WTC11 (cell line): ENCODE measurements around the gene CSNK1G1. TPM values are rescaled to one million over a fixed set of nuclear protein-coding genes. Genes with fewer than 3 reads are reported as not detected.
"Not testable (repeated sequence)": the region's sequence is repeated elsewhere in the genome, so short reads cannot be mapped to it uniquely, and the experiment has no call there.

Experiments used
- ATAC-seq: fragments of 200-7000 bp; cut with Tn5 transposase; 2 replicates; pipeline ENCODE4 v1.10.0; 2021; ENCODE audit warnings: mild to moderate bottlenecking, moderate library complexity
- CTCF ChIA-PET: fragments of 300-600 bp; sonication (Branson Sonifier 250); formaldehyde crosslinking; loops from one replicate; lab custom pipeline; 2021; ENCODE audit warnings: antibody characterized with exemption; lab: Charles Lee
- POLR2A ChIA-PET: fragments of 350-600 bp; sonication (Branson Sonifier 250); formaldehyde crosslinking; loops from one replicate; lab custom pipeline; 2021; ENCODE audit warnings: antibody characterized with exemption; lab: Charles Lee
- DNase-seq: peaks from one replicate; pipeline ENCODE4 v3.0.0; 2021; ENCODE audit warnings: low spot score
- H3K27ac Mint-ChIP-seq: 2 replicates; pipeline ENCODE4 v1.8.0; 2021; ENCODE audit warnings: mixed read lengths
- H3K27me3 Mint-ChIP-seq: 2 replicates; pipeline ENCODE4 v1.8.0; 2021; ENCODE audit warnings: low read depth, mild to moderate bottlenecking, moderate library complexity, mixed read lengths
- H3K36me3 Mint-ChIP-seq: 2 replicates; pipeline ENCODE4 v1.8.0; 2021; ENCODE audit warnings: mixed read lengths
- H3K4me1 Mint-ChIP-seq: 2 replicates; pipeline ENCODE4 v1.8.0; 2022; ENCODE audit warnings: mixed read lengths
- H3K4me3 Mint-ChIP-seq: 2 replicates; pipeline ENCODE4 v1.8.0; 2021; ENCODE audit warnings: mild to moderate bottlenecking, moderate library complexity, mixed read lengths
- H3K9me3 Mint-ChIP-seq: 2 replicates; pipeline ENCODE4 v1.8.0; 2021; ENCODE audit warnings: mixed read lengths
- AFF4 ChIP-seq: sonication (generic); formaldehyde crosslinking; IDR thresholded peaks from 2 replicates; pipeline ENCODE4 v1.8.1; 2023; ENCODE audit warnings: mild to moderate bottlenecking, missing genetic modification reagents, borderline replicate concordance
- CDX4 ChIP-seq: fragments of 250-450 bp; sonication (Bioruptor Pico); IDR thresholded peaks from 2 replicates; pipeline ENCODE4 v1.9.0; 2021; ENCODE audit warnings: moderate library complexity, mild to moderate bottlenecking, inconsistent platforms, borderline replicate concordance
- E2F4 ChIP-seq: sonication (generic); formaldehyde crosslinking; IDR thresholded peaks from 2 replicates; pipeline ENCODE4 v1.8.1; 2022; ENCODE audit warnings: low read depth, mild to moderate bottlenecking, moderate library complexity, missing genetic modification reagents, borderline replicate concordance
- GABPB1 ChIP-seq: sonication (generic); formaldehyde crosslinking; IDR thresholded peaks from 2 replicates; pipeline ENCODE4 v1.8.1; 2023; ENCODE audit warnings: mild to moderate bottlenecking, missing genetic modification reagents
- NFATC4 ChIP-seq: fragments of 250-450 bp; sonication (Bioruptor Pico); IDR thresholded peaks from 2 replicates; pipeline ENCODE4 v1.9.0; 2021; ENCODE audit warnings: mild to moderate bottlenecking
- SMAD3 ChIP-seq: sonication (generic); formaldehyde crosslinking; IDR thresholded peaks from 2 replicates; pipeline ENCODE4 v1.8.0; 2022; ENCODE audit warnings: missing genetic modification reagents, mild to moderate bottlenecking, borderline replicate concordance
- SMAD4 ChIP-seq: sonication (generic); formaldehyde crosslinking; IDR thresholded peaks from 2 replicates; pipeline ENCODE4 v1.8.0; 2022; ENCODE audit warnings: mild to moderate bottlenecking, missing genetic modification reagents
- TEAD1 ChIP-seq: sonication (generic); formaldehyde crosslinking; IDR thresholded peaks from 2 replicates; pipeline ENCODE4 v1.8.0; 2022; ENCODE audit warnings: mild to moderate bottlenecking, missing genetic modification reagents
- TEAD4 ChIP-seq: sonication (generic); formaldehyde crosslinking; IDR thresholded peaks from 2 replicates; pipeline ENCODE4 v1.8.0; 2022; ENCODE audit warnings: mild to moderate bottlenecking, missing genetic modification reagents
- TP53 ChIP-seq: sonication (generic); formaldehyde crosslinking; IDR thresholded peaks from 2 replicates; pipeline ENCODE4 v1.8.1; 2023; ENCODE audit warnings: mild to moderate bottlenecking, missing genetic modification reagents
- ZNF121 ChIP-seq: sonication (generic); formaldehyde crosslinking; IDR thresholded peaks from 2 replicates; pipeline ENCODE4 v1.8.0; 2023; ENCODE audit warnings: missing genetic modification reagents
- ZSCAN18 ChIP-seq: fragments of 250-450 bp; sonication (Bioruptor Pico); IDR thresholded peaks from 2 replicates; pipeline ENCODE4 v2.1.2; 2022; ENCODE audit warnings: mild to moderate bottlenecking, moderate library complexity
- total RNA-seq: library from RNA; stranded (reverse); gene quantifications from 3 replicates; pipeline ENCODE4 v1.2.3, GENCODE V29; 2021
- TF ChIP-seq, protein P1 (sequence below): sonication (generic); formaldehyde crosslinking; conservative IDR thresholded peaks from 2 replicates; pipeline ENCODE4 v1.8.1; 2023; ENCODE audit warnings: mild to moderate bottlenecking, low read depth, missing genetic modification reagents, moderate library complexity
- TF ChIP-seq, protein P2 (sequence below): sonication (generic); formaldehyde crosslinking; IDR thresholded peaks from 2 replicates; pipeline ENCODE4 v1.8.1; 2022; ENCODE audit warnings: low read depth, missing genetic modification reagents, borderline replicate concordance

CSNK1G1 gene
- total RNA-seq, 1 experiment from 2014 or later = 19.3 TPM

GRCh38 chr15:64217429-64217750 lies 138.6 kb downstream of the CSNK1G1 start:
- ATAC-seq, H3K27me3 Mint-ChIP-seq, H3K4me3 Mint-ChIP-seq, H3K27ac Mint-ChIP-seq, DNase-seq, H3K4me1 Mint-ChIP-seq, H3K36me3 Mint-ChIP-seq, H3K9me3 Mint-ChIP-seq: not testable (repeated sequence)
- POLR2A ChIA-PET = interaction anchor here (0.6 kb wide), 1 partner anchor 141 kb away, joined by 3 read pairs; no protein-coding TSS in a partner anchor
- CTCF ChIA-PET = interaction anchor here (0.6 to 0.7 kb wide), 2 partner anchors 456 to 542 kb away, joined by 3 read pairs; no protein-coding TSS in a partner anchor

DNA sequence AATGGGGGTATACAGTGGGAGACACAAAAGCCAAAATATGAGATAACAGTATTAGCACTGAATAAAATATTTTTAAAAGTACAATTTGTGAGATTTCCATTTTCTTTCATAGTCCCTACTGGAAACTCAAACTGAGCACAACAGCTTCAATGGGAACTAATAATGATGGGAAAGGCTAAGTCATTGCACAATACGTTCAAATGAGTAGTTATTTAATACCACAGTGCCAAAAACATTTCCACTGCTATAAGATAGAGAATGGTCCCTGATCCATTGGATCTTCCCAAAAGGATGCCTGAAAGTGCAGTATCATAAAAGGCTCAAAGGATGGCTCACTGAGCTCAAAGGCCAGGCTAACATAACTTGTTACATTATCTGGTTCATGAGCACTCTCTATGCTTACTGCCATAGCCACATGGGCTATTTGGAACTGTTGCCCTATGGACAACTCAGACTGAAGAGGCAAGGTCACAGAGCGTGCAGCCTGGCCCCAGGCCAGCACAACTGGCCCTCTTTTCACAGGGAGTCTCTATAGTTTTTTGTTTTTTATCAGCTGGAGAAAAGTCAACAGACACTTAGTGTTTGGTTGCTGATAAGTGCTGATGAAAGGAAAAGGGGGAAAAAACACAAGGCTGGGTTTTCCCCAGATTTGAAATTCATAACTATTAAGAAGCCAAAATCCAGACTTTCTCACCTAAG lies 139.1 kb downstream of the CSNK1G1 start:
- TF ChIP-seq ZSCAN18 (CRISPR knock-in tag) (no peak), GABPB1 (CRISPR knock-in tag) (peak; percentile 68)
- TF ChIP-seq, protein P1, sequence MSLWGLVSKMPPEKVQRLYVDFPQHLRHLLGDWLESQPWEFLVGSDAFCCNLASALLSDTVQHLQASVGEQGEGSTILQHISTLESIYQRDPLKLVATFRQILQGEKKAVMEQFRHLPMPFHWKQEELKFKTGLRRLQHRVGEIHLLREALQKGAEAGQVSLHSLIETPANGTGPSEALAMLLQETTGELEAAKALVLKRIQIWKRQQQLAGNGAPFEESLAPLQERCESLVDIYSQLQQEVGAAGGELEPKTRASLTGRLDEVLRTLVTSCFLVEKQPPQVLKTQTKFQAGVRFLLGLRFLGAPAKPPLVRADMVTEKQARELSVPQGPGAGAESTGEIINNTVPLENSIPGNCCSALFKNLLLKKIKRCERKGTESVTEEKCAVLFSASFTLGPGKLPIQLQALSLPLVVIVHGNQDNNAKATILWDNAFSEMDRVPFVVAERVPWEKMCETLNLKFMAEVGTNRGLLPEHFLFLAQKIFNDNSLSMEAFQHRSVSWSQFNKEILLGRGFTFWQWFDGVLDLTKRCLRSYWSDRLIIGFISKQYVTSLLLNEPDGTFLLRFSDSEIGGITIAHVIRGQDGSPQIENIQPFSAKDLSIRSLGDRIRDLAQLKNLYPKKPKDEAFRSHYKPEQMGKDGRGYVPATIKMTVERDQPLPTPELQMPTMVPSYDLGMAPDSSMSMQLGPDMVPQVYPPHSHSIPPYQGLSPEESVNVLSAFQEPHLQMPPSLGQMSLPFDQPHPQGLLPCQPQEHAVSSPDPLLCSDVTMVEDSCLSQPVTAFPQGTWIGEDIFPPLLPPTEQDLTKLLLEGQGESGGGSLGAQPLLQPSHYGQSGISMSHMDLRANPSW = no peak
- Mint-ChIP-seq H3K27ac (peak overlapping the region; percentile 34), H3K4me1 (no peaks in the 10 kb centered on the region), H3K4me3 (no peak overlapping the region), H3K27me3 (no peaks in the 10 kb centered on the region), H3K36me3 (peaks cover 8% of the 10 kb centered on the region), H3K9me3 (peaks cover 6% of the 10 kb centered on the region)
- ChIA-PET POLR2A (interaction anchor here (0.6 kb wide), 1 partner anchor 141 kb away, joined by 3 read pairs; no protein-coding TSS in a partner anchor), CTCF (interaction anchor here (0.7 kb wide), 1 partner anchor 457 kb away, joined by 3 read pairs; no protein-coding TSS in a partner anchor)
- DNase-seq (no peak), ATAC-seq (no peak)

DNA sequence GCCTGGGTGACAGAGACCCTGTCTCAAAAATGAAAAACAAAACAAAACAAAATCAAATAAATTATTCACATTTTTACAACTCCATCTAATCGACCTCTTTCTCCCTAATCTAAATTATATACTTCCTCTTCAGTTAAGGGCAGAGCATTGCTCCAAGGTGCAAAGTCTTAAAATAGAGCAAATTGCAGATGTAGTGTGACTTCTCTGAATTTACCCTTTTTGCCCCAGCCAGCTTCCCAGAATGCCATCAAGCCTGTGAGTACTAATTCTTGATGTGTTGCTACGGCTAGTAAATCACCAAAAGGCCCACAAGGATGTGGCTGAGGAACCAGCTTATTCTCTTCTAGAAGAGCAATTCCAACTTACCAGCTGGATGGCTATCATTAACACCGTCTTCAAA lies 139.8 kb downstream of the CSNK1G1 start:
- H3K9me3 Mint-ChIP-seq = no peaks in the 10 kb centered on the region
- ATAC-seq (no peak), DNase-seq (no peak)
- CTCF ChIA-PET = no interaction called here
- H3K4me1 Mint-ChIP-seq = no peaks in the 10 kb centered on the region
- peaks cover 8% of the 10 kb centered on the region for H3K36me3 Mint-ChIP-seq
- peak overlapping the region; percentile 51 for H3K27ac Mint-ChIP-seq
- no peaks in the 10 kb centered on the region for H3K27me3 Mint-ChIP-seq
- TF ChIP-seq E2F4 (CRISPR knock-in tag) (no peak), TEAD1 (no peak), NFATC4 (CRISPR knock-in tag) (no peak), ZNF121 (CRISPR knock-in tag) (no peak), ZSCAN18 (CRISPR knock-in tag) (no peak), SMAD3 (CRISPR knock-in tag) (no peak), CDX4 (CRISPR knock-in tag) (no peak), TP53 (CRISPR knock-in tag) (no peak), TEAD4 (CRISPR knock-in tag) (no peak), SMAD4 (CRISPR knock-in tag) (no peak), AFF4 (CRISPR knock-in tag) (no peak)
- TF ChIP-seq, protein P2, sequence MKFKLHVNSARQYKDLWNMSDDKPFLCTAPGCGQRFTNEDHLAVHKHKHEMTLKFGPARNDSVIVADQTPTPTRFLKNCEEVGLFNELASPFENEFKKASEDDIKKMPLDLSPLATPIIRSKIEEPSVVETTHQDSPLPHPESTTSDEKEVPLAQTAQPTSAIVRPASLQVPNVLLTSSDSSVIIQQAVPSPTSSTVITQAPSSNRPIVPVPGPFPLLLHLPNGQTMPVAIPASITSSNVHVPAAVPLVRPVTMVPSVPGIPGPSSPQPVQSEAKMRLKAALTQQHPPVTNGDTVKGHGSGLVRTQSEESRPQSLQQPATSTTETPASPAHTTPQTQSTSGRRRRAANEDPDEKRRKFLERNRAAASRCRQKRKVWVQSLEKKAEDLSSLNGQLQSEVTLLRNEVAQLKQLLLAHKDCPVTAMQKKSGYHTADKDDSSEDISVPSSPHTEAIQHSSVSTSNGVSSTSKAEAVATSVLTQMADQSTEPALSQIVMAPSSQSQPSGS (CRISPR knock-in tag) = no peak
- TF ChIP-seq, all 79 proteins: peak for 0
- POLR2A ChIA-PET = interaction anchor here (0.6 kb wide), 1 partner anchor 13 kb away, joined by 3 read pairs; no protein-coding TSS in a partner anchor
- H3K4me3 Mint-ChIP-seq = no peak overlapping the region
